HG02970 (cell line): ENCODE results near the gene NMD3.

ENCODE experiments used
- ATAC-seq: cut with Tn5 transposase; IDR thresholded peaks from one replicate; pipeline ENCODE4 v1.9.1; 2021; ENCODE audit warnings: mild to moderate bottlenecking, moderate library complexity, moderate number of reproducible peaks; ENCODE audit not compliant: unreplicated experiment, low FRiP score

NMD3 gene

DNA sequence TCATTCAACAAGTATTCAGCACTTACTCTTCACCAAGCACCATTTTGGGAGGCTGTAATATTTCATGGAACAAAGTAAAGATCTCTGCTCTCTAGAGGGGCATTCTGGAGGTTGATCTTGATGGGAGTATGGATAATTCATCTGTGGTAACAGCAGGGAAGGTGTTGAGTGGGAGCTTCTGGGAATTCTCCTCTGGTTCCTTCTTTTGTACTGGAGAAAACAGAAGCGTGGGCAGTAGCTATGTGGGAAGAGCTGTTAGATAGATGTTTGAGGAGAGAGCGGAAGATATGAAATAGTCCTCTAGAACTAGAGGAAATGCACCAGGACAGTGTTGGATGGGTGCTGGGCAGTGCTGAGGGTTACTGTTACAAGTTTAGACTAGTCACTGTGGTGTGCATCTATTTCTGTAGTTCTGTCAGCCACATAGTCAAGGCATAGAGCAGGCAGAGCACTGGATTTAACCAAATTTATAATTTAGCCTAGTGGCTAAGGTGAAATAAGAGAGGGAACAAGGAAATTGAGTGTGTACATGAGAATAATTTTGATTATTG, 9.6 kb downstream of the NMD3 start:
- no peak for ATAC-seq

DNA sequence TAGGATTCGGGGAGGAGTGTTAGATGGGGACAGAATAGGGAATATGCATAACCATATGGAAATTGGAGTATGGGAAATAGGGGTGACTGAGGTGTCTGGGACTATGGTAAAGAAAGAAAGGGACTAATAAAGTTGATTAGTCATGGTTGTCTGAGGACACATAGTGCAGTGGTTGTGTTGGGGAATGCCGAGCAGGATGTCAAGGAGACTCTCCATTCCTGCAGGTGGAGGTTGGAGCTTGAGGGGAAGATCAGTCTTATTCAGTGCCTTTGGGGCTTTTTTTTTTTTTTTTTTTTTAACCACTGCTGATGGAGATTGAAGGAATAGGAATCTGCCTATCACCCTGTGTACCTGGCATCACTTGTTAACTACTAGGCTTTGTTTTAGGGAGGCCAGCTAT, 10.8 kb downstream of the NMD3 start:
- no peak for ATAC-seq

DNA sequence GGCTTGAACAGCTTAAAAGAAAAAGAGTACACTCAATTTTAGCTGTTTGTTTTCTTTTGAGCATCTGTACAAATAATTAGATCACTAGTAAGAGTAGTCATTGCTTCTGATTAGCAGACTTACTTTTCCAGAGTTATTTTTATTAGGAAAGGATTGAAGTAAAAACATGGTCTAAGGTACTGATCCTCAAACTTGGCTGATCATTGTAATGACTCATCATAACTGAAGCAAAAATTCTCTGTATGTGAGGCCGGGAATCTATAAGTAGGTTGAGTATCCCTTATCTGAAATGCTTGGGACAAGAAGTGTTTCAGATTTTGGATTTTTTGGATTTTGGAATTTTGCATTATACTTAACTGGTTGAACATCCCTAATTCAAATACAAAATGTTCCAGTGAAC, 12.4 kb downstream of the NMD3 start:
- ATAC-seq = no peak

DNA sequence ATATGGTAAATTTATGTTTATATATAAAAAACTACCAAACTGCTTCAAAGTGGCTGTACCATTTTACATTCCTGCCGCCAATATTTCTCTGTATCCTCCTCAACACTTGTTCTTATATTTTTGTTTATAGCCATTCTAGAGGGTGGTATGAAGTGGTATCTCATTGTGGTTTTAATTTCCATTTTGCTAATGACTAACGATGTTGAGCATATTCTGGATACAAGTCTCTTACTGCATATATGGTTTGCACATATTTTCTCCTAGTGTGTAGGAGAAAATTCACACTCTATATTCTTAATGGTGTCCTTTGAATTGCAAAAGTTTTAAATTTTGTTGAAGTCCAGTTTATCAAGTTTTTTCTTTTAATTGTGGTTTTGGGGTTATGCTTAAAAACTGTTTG, 15.1 kb downstream of the NMD3 start:
- no peak for ATAC-seq

DNA sequence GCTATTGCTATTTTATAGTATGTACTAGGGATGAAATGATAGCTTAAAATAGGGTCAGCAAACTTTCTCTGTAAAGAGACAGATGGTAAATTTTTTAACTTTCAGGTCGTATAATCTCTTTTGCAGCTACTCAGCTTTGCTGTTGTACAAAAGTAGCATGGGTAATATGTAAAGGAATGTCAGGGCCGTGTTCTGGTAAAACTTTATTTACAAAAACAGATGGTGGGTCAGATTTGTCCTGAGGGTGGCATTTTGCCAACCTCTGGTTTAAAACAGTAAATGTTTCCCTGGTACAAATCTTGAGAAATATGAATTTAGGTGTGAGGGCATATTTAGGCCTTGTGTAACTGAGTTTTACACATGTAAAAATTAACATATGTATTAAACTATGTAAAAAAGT, 18.6 kb downstream of the NMD3 start:
- ATAC-seq = no peak

DNA sequence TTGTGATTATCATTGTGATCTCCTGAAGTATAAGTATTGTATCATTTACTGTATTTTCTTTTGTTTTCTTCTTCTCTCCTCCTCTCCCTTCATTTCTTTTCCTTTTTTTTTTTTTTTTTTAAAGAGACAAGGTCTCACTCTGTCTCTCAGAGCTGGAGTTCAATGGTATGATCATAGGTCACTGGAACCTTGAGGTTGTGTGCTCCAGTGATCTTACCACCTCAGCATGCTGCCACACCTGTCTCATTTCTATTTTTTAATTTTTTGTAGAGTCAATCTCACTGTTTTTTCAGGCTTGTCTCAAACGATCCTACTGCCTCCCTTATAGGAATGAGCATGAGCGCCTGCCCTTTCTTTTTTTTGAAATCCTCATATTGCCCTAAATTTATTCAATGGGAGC, 23.4 kb downstream of the NMD3 start:
- ATAC-seq = no peak

DNA sequence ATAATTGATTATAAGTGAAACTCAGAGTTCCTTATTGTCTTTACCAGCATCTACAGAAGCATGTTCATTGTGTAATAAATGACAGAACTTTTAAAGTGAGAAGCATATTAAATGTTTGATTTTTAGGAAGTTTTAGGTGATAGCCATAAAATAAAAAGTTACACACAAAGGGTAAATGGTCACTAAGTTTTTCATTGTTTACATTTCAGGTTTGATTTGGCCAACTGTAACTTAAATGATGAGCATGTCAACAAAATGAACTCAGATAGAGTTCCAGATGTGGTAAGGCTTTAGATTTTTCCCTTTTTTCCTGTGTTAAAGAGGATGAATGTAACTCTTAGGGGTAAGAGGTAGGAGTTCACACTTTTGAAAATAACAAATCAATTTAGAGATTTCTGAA, 25.9 kb downstream of the NMD3 start:
- no peak for ATAC-seq

DNA sequence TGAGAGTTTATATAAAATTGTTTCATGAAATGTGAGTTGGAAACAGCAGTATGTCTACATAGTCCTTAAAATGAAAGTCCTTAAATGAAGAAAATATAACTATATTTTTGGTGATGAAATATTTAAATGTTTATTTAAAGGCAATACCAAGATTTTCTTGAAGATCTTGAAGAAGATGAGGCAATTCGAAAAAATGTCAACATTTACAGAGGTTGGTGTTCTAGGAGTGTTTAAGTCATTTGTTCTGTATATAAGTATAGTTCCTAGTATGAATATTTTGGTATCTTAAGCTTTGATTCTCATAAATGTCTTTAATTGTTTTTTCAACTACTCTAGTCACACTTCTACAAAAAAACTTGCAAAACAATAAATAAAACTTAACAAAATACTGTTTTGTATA, 29.0 kb downstream of the NMD3 start:
- no peak for ATAC-seq

DNA sequence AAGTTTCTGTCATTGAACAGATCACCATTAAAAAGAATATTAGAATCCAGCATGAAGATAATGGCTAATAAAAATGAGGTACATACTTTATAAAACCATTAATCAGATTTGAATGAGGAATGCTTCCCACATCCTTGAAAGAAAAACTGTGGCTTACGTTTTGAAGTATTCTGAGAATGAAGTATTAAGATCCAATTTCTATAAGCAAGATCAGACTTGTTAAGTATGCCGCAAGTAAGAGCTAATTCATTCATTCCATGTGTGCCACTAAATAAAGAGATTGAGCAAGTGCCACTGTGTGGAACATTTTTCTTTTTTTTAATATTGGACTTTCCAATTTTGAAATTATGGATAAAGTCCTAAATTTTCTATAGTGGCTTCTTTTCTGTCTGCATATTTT, 30.6 kb downstream of the NMD3 start:
- ATAC-seq = no peak

DNA sequence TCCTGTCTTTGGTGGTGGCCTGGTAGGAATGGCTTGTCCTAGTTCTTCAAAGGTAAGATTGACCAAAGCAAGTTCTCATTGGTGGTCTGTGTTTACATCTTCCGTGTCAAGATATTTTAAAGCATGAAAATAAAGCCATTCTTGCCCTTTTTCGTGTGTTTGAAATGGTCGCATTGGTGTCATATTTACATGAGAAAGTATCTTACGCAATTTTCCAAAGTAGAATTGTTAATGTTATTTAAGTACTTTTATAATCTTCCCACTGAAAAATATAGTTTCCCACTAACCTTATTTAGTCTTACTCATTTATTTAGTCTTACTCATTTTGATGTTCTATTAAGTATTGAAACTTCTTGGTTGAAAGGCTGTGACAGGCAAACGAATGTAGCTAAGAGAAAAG, 31.0 kb downstream of the NMD3 start:
- ATAC-seq = no peak

DNA sequence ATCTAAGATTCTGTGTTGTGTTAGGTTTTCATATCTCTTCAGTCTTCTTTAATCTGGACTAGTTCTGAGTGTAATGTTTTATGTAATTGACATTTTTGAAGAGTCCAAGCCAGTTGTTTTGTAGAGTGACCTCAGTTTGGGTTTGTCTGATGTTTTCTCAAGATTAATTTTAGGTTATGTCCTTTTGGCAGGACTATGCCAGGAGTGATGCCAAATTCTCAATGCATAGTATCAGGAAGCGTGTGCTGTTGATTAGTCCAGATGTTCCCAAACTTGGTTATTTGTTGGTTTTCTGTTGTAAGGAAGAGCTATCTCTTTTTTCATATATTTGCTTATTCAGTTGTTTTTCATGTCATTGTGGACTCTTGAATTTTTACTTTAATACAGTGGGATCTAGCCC, 32.6 kb downstream of the NMD3 start:
- no peak for ATAC-seq

DNA sequence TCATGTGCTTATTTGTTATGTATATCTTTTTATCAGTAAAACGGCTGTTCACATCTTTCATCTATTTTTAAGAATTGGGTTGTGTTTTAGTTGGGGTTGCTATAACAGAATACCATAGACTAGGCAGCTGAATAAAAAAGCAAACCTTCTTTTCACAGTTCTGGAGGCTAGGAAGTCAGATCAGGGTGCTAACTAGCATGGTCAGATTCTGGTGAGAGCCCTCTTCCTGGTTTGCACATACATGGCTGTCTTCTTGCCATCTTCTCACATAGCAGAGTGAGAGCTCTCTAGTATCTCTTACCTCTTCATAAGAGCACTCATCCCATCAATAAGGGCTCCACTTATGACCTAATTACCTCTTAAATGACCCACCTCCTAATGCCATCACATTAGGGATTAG, 33.8 kb downstream of the NMD3 start:
- ATAC-seq = no peak

DNA sequence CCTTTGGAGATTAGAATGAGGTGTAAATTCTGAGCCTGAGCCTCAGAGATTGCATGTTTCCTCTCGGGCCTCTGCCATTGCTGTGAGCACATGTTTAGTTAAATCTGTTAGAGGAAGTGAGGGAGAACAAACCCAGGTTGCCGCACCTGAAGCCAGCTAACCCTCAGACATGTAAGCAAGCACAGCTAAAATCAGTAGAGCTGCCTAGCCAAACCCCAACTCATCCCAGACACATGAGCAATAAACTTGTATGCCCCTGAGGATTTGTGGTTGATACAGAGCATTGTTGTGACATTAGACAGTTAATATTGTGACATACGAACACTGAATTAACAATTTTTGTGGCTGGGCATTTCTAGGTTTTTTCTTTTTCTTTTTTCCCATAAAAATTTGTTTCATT, 41.9 kb downstream of the NMD3 start:
- ATAC-seq = no peak

DNA sequence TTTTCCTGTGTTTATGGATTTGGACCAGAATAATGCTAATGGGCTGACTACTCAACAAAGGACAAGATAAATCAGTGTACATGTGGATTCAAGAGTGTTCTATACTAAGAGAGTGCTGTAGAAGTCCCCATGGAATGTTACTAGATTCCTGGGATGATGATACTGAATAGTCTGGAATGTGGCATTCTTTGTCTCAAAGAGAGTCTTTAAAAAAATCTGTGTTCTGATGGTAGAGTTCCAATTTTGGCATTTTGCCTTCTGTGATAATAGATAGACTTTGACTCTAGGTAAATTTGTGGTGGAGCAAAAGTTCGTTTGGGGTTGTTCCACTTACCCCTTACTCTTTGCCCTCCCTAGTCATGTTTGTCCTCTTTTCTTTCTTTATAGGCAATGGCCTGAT, 43.7 kb downstream of the NMD3 start:
- no peak for ATAC-seq

DNA sequence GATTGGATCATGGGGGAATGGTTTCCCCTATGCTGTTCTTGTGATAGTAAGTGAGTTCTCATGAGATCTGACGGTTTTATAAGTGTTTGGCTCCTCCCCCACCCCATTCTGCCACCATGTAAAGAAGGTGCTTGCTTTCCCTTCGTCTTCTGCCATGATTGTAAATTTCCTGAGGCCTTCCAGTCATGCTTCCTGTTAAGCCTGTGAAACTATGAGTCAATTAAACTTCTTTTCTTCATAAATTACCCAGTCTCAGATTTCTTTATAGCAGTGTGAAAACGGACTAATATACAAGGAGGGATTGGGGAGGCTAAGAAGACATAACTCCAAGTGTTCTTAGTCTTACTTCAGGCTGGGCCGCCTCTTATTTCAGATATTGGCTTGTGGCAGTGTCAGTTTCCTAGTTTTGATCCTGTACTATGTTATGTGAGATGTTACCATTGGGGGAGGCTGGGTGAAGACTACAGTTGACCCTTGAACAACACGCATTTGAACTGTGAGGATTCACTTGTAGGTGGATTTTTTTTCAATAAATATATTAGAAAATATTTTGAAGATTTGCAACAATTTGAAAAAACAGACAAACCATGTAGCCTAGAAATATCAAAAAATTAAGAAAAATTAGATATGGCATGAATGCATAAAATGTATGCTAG, 44.9 kb downstream of the NMD3 start:
- no peak for ATAC-seq

DNA sequence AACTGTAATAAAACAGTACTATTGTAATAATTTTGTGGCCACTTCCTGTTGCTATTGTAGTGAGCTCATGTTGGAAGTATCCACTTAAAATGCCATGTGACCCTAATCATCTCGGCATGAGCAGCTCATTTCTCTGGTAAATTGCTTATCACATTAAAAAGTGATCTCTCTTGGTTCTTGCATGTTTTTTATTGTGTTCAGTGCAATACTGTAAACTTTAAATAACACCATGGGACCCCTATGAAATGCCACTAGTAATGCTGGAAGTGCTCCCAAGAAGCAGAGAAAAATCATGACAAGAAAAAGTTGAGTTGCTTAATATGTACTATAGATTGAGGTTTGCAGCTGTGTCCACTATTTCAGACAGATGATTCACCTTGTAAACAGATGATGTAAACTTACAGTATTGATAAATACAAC, 45.6 kb downstream of the NMD3 start:
- no peak for ATAC-seq

DNA sequence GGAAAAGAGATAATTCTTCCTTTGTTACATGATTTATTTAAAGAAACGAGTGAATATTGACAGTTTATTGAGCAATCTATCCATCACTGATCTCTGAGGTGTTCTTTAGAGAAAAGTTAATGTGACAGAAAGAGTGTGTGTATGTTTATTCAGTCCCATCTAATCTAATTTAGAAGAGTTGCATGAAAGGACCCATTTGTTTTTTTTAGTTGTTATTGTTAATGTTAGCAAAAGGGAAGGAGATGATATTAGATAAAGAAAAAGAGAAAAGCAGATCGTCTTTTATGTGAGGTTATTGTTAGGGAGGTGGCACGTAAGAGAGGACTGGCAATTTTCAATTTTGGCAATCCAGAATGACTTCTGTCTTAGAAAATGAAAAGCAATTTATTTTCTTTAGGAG, 46.5 kb downstream of the NMD3 start:
- no peak for ATAC-seq

DNA sequence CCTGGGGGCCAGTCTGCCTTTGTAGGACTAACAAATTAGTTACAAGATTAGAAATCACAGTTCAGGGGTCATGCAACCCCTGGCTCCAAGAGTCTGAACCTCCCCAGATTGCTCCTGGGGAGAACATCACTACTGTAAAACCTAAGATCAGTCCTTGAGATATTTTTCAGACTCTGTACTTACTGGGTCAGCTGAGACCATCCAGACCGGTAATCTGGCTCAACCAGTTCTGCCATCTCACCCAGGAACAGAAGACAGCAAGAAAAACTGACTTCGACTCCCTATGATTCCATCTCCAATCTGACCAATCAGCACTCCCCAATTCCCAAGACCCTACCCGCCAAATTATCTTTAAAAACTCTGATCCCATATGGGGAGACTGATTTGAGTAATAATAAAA, 47.5 kb downstream of the NMD3 start:
- ATAC-seq = no peak

DNA sequence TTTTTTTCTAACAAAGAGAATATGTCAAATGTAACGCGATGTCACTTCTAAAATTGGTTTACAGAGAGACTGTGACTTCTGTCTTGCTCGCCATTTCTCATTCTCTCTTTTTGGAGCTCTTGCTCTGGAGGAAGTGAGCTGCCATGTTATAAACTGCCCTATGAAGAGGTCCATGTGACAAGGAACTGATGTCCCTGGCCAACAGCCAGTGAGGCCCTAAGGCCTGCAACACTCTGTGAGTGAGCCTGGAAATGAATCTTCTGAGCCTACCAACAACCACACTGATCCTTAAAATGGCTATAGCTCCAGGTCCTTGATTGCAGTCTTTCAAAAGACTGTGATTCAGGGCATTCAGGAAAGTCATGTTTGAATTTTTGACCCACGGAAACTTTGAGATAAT, 49.9 kb downstream of the NMD3 start:
- ATAC-seq = no peak

DNA sequence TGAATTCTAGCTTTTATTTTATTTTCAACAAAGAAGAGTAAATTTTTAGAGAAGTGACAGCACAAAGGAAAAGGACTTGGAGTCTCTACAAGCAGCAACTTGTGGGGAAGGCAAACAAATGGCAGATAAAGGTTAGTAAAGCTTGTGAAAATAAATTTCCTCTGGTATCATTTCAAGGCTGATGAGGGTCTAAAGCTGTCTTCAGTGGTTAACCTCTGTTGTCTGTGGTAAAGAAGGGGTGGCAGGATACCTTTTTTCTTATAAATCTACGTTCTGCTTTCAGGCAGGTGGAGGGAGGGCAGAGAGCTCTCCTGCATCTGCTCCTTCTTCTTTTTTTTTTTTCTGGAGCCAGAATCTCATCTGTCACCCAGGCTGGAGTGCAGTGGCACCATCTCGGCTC, 50.5 kb downstream of the NMD3 start:
- no peak for ATAC-seq

DNA sequence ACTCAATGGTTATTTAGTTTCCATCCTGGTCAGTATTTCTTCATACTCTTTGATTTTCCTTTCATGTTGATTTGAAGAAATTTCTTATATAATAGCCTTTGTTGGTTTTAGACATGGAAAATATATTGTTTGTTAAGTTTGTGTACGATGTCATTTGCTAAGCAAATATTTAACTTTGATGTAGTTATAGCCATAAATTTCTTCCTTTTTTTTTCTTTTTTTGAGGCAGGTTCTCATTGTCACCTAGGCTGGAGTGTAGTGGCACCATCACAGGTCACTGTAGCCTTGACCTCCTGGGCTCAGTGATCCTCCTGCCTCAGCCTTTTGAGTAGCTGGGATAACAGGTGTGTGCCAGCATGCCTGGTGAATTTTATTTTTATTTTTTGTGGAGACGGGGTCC, 51.4 kb downstream of the NMD3 start:
- ATAC-seq = no peak

DNA sequence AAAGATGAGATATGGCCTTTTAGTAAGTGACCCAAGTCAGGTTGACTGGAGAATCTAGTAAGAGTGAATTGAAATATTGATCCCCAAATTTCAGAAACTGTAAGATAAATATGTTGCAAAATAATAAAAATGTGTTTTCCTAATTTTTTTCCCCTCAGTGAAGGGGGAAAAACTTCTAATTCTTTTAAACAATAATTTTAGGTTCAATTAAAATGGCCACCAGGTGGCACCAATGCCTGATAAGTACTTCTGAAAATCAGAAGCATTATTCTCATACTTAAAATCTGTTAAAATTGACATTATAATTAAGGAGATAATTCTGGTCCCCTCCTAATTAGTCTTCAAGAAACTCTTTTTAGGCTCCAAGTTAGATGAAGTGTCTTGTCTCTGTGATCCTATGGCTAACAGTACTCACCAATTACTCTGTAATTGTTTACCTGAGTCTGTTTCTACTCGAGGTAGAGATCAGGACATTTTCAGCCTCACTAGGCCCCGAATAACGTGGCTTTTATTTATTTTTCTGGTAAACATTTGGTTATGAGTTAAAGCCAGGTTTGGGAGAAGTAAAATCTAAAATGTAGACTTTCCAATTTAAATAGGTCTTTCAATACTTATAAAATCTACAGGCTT, 52.6 kb downstream of the NMD3 start:
- no peak for ATAC-seq
